HG02571 (cell line): ENCODE measurements around the gene PAPPA2.

Source experiments
- ATAC-seq: cut with Tn5 transposase; IDR thresholded peaks from one replicate; pipeline ENCODE4 v1.9.1; 2021; ENCODE audit warnings: mild to moderate bottlenecking, moderate library complexity; ENCODE audit not compliant: unreplicated experiment

The PAPPA2 gene

DNA sequence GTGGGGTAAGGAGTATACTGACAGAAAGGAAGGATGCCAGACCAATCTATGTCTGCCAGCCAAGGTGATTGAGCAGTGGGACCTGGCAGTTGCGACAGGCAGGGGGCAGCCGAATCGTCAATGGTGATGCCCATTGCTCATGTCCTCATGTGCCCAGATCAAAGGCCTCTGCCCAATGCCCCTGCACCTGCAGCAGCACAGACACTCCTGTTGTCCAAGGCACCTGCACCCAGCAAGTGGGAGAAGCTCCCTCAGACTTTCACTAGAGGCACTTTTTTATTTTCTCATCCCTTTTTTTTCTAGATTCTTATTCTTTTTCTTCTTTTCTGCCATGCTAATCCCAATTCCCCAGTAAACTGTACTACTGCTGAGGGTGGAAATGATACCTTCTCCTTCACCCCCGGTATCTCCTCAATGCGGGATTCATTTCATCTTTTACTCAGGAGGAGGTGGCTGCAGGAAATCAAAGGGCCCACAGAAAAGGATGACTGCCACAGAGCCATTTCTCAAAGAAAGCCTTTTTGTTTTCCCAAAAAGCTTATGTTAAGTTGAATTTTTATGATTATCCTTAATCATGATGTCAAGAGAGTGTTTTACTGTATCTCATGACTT lies 332.0 kb downstream of the PAPPA2 start:
- ATAC-seq, result no peak

DNA sequence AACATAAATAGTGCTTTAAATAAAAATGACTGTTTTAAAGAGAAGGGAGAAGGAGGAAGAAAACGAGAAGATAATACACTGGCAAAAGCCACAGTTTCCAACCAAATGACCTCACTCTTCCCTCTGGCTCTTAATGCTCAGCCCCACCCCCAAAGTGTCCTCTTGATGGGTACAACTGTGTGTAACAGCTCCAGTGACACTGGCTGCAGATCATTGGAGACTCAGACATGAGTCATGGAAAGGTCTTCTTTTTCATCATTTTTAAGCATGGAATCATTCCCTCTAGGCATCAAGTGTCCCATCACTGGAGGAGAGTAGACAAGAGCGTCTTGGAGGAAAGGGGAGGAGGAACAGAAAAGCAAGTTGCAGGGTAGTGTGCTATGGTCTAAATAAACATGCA lies 333.0 kb downstream of the PAPPA2 start:
- ATAC-seq, result no peak

DNA sequence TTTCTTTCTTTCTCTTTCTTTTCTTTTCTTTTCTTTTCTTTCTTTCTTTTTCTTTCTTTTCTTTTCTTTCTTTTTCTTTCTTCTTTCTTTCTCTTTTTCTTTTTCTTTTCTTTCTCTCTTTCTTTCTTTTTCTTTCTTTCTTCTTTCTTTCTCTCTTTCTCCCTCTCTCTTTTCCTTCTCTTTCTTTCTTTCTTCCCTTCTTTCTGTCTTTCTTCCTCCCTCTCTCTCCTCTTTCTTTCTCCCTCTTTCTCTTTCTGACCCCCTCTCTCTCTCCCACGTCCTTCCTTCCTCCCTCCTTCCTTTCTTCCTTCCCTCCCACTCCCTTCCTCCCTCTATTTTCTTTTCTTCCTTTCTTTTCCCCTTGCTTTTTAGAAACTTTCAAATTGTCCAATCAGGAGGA lies 333.6 kb downstream of the PAPPA2 start:
- ATAC-seq, result no peak

DNA sequence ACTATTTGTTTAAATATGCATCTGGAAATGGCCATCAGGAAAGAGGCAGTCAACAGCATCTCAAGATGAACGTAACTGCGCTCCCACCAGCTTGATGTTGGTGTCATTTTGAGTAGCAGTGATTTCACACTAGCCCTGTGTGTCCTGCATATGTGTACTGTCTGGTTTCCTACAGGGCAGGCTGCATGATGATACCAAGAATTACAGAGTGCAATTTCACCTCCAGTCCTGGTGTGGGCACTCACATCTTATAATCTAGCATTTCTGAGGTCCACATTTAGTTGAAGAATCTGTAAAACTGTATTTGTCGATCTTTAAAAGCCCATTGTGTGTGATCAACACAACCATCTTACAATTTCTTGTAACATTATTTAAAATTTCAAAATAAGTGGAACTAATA lies 336.4 kb downstream of the PAPPA2 start:
- no peak for ATAC-seq

DNA sequence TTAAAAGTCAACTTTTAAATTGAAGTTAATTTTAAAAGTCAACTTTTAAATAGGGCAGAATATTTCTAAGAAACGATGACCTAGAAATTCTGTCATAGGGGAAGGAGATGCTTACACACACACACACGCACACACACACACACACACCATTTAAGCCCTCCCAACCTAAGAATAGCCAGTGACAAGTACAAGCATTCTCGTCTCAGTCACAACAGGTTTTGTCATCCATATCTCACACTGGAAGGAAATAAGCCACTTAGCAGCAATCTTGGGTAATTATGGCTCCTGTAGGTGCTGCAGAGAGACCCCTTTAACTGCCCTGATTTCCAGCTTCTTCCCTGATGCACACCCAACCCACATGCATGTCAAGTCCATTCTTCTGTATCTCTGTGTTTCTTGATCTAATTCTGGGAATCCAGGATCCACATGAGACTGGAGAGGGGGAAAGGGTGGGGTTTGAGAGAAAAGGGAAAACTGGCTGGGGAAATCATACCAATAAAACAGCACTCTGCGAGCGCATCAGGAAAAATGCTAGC lies 338.1 kb downstream of the PAPPA2 start:
- ATAC-seq, result no peak

DNA sequence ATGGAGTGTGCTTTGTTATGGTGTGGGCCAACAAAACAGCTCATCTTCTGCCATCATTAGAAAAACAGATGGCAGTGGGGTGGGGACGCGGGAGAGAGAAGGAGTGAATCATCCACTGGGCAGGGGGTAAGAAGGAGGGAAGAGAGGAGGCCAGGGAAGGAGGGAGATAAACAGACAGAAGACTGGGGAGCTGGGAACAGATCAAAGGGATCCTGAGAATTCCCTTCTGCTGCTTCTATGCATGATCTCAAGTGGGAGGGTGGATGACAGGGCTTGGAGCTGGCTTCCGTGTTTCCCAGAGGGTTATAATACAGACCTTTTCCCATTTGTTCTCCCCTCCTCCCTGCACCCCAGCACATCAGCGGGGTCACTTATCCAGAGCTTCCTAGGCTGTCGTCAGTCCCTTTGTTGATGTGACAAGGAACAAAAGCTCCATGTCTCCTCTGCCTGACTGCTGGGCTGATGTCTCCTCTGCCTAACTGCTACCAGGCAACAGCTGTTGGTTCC lies 338.6 kb downstream of the PAPPA2 start:
- ATAC-seq, result no peak

DNA sequence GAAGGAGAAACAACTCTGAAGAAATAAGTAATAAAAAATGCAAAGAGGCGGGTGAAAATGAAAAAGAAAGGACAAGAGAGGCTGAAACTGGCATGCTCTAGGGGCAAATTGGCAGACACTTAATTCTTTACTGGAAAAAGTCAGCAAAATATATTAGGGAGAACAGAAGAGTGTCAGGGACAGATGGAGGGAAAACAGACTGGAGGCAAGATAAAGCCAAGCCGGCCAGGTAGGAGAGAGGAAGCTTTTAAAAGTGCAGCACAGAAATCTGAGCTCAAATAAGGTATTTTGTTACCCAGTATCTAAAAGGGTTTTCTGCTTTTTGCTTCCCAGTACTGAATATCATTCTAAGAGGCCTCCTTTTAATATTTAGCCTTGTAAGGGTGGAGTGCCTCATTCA lies 339.3 kb downstream of the PAPPA2 start:
- ATAC-seq, result no peak

DNA sequence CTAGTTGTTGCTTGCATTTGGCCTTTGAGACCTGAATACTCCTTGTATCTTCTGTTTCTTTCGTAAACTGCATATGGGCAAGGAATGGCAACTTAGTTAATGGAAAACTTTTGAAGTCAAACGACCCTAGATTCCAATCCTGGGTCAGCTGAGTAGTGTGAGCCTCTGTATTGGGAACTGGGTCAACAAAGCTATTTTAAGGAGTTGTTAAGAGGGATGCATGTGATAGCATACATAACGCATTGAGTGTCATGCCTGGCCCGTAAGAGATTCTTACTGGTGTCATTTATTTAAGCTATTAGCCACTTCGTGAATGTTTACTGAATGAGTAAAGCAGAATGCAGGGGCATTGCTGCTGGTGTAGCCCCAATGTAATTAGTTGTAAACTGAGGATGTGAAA lies 340.1 kb downstream of the PAPPA2 start:
- no peak for ATAC-seq

DNA sequence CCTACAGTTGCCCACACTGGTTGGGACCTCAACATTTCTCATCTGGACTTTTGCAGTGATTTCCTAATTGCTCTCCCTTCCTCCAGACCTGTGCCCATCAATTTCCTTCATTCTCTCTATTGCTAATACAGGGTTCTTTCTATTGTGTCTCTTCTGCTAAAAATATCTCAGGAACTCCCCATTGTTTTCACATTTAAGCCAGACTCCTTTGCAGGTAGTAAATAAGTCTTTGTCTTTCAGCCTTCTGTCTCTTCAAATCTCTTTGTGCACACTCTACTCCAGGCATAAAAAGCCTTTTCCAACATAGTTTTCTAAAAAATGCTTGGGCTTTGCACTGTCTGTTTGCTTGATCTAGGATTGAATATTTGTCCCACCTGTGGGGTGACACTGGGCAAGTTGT lies 340.6 kb downstream of the PAPPA2 start:
- ATAC-seq, result no peak

DNA sequence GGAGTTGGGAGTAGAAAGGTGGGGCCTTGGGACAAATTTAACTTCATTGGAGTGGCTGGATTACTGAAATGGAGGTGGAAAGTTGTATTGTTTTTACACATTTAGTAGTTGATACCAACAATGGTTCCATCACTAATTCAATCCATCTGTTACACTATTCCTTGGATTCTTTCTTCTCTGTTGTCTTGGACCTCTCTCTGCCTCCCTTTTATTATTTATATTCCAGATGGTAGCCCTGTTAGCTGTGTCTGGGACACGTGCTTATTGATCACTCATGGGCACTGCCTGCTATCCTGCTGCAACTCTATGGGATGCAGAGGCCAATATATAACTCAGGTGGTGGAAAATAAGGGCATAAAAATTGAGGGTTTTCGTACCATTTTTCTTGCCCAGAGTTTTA lies 346.3 kb downstream of the PAPPA2 start:
- no peak for ATAC-seq

DNA sequence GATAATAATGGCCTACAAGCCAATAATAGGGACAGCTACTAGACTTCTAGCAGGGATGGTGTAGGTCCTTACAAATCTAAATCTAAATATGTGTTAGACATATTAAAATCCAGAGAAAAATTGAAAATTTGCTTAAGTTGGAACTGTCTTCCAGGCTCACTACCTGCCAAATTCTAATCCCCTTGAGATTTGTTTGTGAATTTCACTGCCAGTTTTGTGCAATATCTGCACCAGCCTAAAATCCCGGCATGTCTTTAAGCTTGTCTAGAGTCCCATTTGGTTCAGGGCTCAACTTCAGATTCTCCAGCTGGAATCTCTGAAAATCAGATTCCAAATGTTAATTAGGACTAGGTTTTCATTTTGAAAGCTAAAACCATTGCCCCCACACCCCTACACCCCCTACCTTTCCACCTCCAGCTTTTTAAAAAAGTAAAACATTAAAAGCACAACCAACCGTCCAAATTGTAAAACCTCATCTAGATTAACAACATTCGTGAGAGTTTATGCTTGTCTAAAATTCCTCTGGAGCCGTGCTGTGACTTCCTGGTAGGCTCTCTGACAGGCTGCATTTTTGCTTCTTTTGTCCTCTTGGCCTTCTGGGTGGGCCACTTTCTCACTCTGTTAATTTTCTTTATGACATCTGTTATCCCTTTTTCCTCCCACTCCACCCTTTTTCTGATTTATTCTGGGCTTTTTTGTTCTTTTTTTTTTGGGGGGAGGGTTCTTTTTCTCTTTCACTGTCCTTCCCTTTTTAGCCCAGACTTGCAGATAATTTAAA lies 348.7 kb downstream of the PAPPA2 start:
- ATAC-seq, result no peak

DNA sequence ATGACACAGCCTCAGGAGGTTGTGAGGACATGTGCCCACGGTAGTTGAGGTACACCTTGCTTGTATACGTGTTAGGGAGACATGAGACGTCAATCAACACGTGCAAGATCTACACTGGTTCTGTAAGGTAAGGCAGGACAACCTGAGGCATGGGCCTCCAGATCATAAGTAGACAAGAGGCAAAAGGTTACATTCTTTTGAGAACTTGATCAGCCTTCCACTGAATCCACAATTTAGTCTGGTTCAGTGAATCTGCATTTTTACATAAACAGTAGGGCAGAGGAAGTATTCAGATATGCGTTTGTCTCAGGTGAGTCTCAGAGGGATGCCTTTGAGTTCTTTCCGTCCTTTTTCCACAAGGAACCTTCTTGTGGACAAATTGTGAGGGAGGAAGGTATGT lies 352.6 kb downstream of the PAPPA2 start:
- no peak for ATAC-seq

DNA sequence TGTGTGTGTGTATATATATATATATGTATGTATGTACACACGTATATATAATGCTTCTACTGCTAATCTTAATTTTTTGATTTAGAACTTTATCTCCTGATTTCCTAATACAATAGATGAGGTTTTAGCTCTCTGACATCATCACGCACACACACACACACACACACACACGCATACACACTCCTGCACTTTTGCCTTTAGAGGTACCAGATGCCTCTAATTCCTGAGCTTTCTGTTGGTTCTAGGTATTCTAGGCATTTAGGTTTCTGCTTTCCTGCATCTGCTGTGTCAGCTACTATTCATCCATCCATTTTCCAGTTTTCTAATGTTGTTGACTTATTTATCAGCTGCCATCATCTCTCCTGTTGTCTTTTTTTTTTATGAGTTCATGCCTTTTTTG lies 353.3 kb downstream of the PAPPA2 start:
- ATAC-seq, result no peak

DNA sequence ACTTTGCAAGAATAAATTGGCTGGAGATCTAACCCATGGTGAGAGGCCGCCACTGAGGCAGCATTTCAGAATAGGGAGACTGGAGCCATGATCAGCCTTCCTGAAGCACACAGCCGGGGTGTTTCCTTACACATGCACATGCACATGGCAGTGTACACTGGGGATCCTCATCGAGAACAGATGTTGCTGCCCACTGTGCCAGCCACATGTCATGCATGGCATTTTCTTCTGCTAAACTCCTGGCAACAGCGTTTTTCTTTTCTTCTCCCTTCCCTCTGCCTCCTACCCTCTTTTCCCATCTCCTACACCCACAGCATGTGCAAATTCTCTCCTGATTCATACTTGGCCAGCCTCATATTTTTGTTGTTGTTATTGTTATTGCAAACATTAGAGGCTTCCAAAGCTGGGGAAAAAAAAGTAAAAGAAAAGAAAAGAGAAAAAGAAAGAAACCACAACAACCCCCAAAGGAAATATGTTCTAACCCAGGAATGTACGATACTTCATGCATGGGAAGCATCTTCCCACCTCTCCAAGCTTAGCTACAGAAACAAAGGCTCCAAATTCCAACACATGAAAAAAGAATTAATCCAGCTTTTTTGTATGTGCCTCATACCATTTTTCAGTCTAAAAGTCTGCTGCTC lies 357.5 kb downstream of the PAPPA2 start:
- no peak for ATAC-seq

DNA sequence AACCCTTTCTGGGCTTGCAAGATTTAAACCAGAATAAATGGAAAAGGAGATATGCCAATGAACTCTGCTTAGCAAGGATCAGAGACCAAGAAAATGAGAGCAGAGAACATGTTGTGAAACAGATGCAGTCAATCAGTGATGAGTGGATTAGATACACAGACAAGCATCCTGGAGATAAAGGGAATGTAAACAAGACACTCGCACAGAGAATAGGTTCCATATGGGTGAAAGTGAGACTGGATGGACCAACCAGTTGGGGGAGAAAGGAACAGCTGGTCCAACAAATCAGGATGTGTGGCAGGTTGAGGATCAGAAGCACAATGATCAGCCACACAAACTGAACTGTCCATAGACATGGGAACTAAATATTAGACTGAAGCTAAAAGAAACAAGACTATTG lies 363.3 kb downstream of the PAPPA2 start:
- ATAC-seq, result no peak

DNA sequence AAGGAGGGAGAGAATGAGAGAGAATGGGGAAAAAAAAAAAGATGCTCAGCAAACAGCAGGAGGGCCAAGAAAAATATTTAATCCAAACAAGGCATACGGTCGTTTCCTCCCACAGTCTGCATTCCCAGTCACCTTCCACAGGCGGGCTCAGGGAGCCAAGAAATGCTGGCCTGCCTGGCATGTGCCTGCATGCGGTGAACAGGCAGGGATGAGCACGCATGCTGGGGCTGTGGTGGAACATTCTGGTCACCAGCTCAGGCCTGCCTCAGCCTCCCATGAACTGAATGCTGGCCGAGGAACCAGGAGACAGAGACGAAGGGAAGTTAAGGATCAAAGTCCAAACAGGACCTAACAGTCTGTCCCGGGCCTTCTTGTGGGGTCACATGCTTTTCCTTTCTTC lies 366.3 kb downstream of the PAPPA2 start:
- ATAC-seq, result no peak

DNA sequence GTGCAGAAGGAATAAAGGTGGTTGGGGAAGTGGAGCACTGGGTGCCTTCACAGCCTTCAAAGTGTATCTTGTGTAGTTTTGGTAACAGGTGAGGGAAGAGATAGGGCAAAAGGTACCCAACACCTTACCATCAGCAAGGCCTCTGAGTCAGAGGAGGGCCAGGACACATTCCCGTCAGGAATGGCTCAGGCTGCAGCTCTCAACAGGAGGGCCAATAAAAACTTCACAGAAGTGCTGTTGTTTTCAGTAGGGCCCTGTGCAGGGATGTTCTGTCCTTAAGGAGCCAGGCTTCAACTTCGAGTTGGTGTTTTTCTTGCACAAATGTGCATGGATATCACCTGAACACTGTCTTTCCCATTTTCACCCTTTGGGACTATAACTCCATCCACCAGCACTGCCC lies 368.2 kb downstream of the PAPPA2 start:
- no peak for ATAC-seq

DNA sequence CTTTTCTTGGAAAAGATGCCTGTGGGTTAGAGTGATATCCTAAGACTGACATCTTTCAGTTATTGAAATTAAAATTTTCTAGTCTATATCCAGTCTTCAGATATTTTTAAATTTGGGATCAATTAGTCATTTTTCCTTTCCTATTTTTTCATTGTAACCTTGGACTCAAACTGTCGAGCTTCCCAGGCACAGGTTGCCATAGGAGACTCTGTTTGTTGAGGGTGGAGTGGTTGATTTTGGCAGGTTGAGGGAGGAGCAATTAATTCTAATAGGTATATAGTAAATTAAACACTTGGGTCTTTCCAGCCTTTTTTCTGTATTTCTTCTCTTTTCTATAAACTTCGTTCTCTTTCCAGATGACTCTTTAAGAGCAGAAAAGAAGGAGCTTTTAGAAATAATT lies 374.7 kb downstream of the PAPPA2 start:
- no peak for ATAC-seq

DNA sequence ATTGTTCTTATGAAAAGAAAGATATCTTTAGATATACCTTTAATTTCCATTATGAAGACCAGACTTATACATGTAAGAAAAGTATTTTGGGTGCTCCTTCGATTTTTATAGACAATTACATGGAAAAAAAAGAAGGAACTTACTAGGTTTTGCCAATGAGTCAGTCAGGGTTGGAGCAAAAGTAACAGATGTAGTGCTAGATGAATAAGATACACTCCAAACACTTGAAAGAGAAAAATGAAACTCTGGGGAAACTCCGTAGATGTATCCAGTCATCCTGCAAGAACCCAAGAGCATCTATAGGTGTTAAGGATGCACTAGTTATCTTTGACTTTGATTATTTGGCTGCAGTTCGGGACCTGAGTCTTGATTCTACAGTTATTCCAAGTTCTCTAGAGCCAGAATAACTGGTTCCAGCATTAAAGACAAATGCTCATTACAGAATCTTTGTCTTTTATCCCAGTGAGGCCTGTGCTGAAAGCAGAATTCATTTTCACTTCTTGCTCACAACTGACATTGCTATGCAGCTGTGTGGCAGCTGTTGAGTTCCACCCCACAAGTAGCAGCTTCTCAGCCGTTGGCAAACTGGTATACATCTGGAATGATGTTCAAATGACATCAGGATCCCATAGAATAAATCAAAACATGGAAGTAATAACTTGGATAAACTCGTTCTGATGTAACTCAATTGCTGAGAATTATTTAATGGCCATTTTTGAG lies 375.5 kb downstream of the PAPPA2 start:
- ATAC-seq, result no peak

DNA sequence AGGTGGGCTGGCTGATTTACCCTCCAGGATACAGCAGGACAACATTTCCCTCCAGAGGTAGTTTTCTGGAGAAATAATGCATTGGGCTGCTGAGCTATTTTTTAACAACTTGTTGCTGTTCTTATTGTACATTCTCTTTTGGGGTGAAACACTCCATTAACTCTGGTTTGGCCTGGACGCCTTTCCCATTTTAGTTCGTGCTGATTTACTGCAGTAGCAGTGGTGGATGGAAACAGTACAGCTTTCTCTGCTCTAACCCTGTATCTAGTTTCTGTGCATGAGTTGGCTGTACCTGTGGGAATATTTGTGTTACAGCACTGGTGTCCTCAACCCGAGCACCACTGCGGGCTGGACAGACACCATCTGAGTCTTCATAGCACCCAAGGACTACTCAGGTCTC lies 376.2 kb downstream of the PAPPA2 start:
- no peak for ATAC-seq

DNA sequence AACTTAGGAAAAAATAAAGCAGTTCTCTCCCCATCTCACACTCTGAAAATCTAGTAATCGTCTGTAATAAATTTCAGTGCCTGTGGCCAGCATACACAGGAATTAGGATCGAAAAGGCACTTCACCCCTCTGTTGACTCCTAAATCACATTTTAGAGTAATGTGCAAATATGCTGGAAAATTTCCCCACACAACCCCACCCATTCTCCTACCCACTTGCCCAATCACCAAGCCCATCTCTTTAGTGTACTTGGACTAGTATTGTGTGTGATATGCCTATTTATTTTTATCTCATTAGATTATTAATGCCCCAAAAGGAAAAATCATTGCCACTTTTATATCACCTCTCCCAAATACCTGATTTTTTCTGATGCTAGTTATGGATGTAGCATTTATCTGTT lies 378.3 kb downstream of the PAPPA2 start:
- ATAC-seq, result no peak
